IMR-90 (cell line): Measurements from ENCODE around the gene MRPL52. TPM values are rescaled to one million over a fixed set of nuclear protein-coding genes. Genes with fewer than 3 reads are reported as not detected.
A peak's percentile ranks its signal among the peaks of the same experiment; 100 is the strongest.

Experiments
- BHLHE40 ChIP-seq: fragments of 150-350 bp; IDR thresholded peaks from 2 replicates; pipeline ENCODE4 v1.6.1; 2016; ENCODE audit warnings: mild to moderate bottlenecking, low read depth, low read length
- CEBPB ChIP-seq: IDR thresholded peaks from 2 replicates; pipeline ENCODE4 v1.6.1; 2012; ENCODE audit warnings: low read depth, low read length, improper control_type of control experiment
- FOS ChIP-seq: fragments of 150-350 bp; IDR thresholded peaks from 2 replicates; pipeline ENCODE4 v1.6.1; 2016; ENCODE audit warnings: low read depth, low read length
- RFX5 ChIP-seq: IDR thresholded peaks from 2 replicates; pipeline ENCODE4 v1.8.0; 2012; ENCODE audit warnings: low read depth, mild to moderate bottlenecking, low read length, moderate library complexity
- polyA plus RNA-seq, 3 experiments: library from polyadenylated mRNA; depleted of rRNA; stranded (reverse); fragments of >200 nt; gene quantifications; 2 replicates each; pipeline ENCODE4 v1.2.3, GENCODE V29; 2012; ENCODE audit warnings: low replicate concordance in 1 of 3
- total RNA-seq: library from RNA; depleted of rRNA; stranded (reverse); fragments of >200 nt; gene quantifications from 2 replicates; pipeline ENCODE4 v1.2.3, GENCODE V29; 2012

Gene MRPL52
- total and polyA plus RNA-seq, 2 of the 4 experiments (the other 2 are of a cell fraction), result 33.1 to 51.4 TPM

DNA sequence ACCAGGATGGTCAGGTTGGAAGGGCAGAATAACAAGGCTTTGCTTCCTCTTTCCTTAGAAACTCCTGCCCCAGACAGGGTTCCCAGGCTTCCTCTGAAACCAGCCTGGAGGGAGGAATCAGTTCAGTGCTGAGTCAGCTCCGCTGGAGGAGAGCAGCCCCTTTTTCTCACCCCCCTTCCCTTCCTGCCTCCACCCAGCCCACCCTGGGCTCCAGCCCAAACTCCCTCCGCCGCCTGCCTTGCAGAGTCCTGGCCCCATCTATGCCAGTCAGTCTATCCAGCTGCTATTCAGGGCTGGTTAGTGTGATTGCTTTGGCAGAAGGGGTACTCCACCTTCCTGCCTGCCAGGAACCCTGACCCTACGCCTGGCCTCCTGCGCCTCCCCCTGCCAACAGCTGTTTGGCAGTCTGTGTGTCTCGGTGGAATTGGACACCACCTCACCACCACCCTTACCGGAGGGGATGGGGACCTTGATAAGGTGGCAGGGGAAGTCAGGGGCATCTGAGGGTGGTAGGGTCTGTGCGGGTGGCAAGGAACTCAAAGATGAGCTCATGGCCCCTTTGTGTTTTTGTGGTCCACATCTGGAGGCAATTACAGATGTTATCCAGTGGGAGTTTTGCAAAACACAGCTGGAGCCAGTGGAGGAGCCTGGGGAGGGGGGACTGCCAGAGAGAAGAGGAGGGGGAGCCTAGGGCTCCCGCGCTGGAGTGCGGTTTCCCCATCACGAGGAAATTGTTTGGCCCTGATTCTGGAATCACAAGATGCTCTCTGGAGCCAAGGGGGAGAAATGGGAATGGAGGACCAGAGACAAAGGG, 18.9 kb downstream of the MRPL52 start (continued):
- TF ChIP-seq BHLHE40 (no peak), CEBPB (peak; percentile 51), FOS (no peak), RFX5 (no peak)
